ENCODE results near the gene PRCC. TPM values are rescaled to one million over a fixed set of nuclear protein-coding genes. Genes with fewer than 3 reads are reported as not detected.

The PRCC gene
- total and polyA plus RNA-seq, 2 of the 8 experiments (the other 6 are each of a cell fraction or from before 2014, with no cell fraction given) = 95.2 to 115 TPM

DNA sequence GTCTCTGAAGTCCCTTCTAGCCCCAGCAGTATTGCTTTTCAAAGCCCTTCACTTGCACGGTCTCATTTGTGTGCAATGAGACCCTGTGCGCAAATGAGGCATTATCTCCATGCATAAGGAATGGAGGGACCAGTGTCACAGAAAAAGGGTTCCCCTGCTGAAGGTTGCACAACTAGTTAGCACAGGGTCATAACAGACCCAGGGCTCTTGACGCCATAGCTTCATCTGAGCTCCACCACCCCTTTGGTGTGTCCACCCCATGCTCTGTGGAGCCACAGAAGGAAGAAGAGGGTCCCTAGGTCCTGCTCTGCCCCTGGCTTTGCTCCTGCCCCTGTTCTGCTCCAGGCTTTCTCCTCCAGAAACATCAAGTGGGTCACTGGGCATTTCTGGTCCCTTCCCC, 36.7 kb downstream of the PRCC start:
- Histone ChIP-seq H2BK15ac (ENCODE audit: low read length) (no peak overlapping the region), H2BK120ac (replicated peaks; ENCODE audit: low read depth, low read length) (no peak overlapping the region), H3K14ac (ENCODE audit: insufficient read length) (no peak overlapping the region), H3K9me3 (ENCODE audit: insufficient read depth in 2 of 2, low read depth in 1 of 2, low read length in 1 of 2) (no peaks in the 10 kb centered on the region), H2BK5ac (ENCODE audit: low read depth, low read length) (no peak overlapping the region), H3K27ac (ENCODE audit: low read depth, low read length) (no peak overlapping the region), H2AFZ (ENCODE audit: low read length) (no peak overlapping the region), H4K5ac (ENCODE audit: insufficient read length, low read depth, low read length) (no peak overlapping the region), H3K18ac (ENCODE audit: extremely low read depth, low read length) (no peak overlapping the region; the same call in 1 of the 2 replicates), H3K23me2 (ENCODE audit: low read depth, low read length) (no peaks in the 10 kb centered on the region), H2AK5ac (ENCODE audit: low read depth, low read length) (no peak overlapping the region), H3K4me1 (replicated peaks in 1 of 4; ENCODE audit: control insufficient read depth in 3 of 4, insufficient read depth in 4 of 4, low read length in 3 of 4) (no peaks in the 10 kb centered on the region; a peak in 1 of 7 replicates), H3K23ac (ENCODE audit: insufficient read length) (no peak overlapping the region), H4K8ac (ENCODE audit: extremely low read depth, insufficient read depth, low read length) (no peak overlapping the region), H3K4me2 (ENCODE audit: insufficient read depth in 1 of 2, low read depth in 2 of 2, low read length in 2 of 2) (no peak overlapping the region), H3K36me3 (ENCODE audit: control insufficient read depth in 2 of 4, insufficient read depth in 4 of 4, low read length in 3 of 4) (peaks cover 7 to 20% (median 15%) of the 10 kb centered on the region in 4 experiments; a peak in 6 of 8 replicates), H3K79me1 (ENCODE audit: low read depth, low read length) (no peaks in the 10 kb centered on the region), H4K20me1 (replicated peaks in 1 of 2; ENCODE audit: control insufficient read depth in 1 of 2, insufficient read depth in 2 of 2, low read length in 2 of 2) (no peaks in the 10 kb centered on the region), H2BK12ac (ENCODE audit: low read depth, low read length) (no peak overlapping the region), H4K91ac (replicated peaks; ENCODE audit: insufficient read length, low read length) (no peak overlapping the region), H2BK20ac (ENCODE audit: low read length) (no peak overlapping the region), H3K27me3 (replicated peaks in 1 of 4; ENCODE audit: control insufficient read depth in 3 of 4, extremely low read depth in 1 of 4, insufficient read depth in 3 of 4, low read length in 3 of 4) (peaks cover 0 to 2% (median 0%) of the 10 kb centered on the region in 4 experiments; a peak in 1 of 7 replicates), H3K4me3 (ENCODE audit: extremely low read depth in 1 of 4, insufficient read depth in 2 of 4, low read depth in 3 of 4, low read length in 4 of 4) (no peak overlapping the region), H3K79me2 (ENCODE audit: control insufficient read depth in 1 of 2, insufficient read depth in 2 of 2, low read length in 2 of 2) (no peaks in the 10 kb centered on the region), H3K4ac (replicated peaks; ENCODE audit: insufficient read length, low read depth, low read length) (no peak overlapping the region), H3K56ac (replicated peaks; ENCODE audit: insufficient read length, low read depth, low read length) (no peak overlapping the region), H3K9ac (replicated peaks in 1 of 4; ENCODE audit: extremely low read depth in 1 of 4, low read depth in 3 of 4, low read length in 3 of 4) (no peak overlapping the region)
- ChIA-PET CTCF (ENCODE audit: partially characterized antibody) (interaction anchor here (1.2 to 31.8 kb wide), 6 partner anchors 10 to 115 kb away, joined by 3 to 491 read pairs (median 17); partner anchors contain the start of gene PEAR1), POLR2A (ENCODE audit: partially characterized antibody) (interaction anchor here (1.6 kb wide), 2 partner anchors 9 to 12 kb away, joined by 4 to 5 read pairs; no protein-coding TSS in a partner anchor)
- no peak for FAIRE-seq
- no peak for DNase-seq (ENCODE audit: low read depth in 1 of 2, low spot score in 2 of 2)
- WGBS, 2 experiments (ENCODE audit: extremely low coverage in 1 of 2, insufficient coverage in 1 of 2, insufficient read length in 1 of 2, insufficient replicate concordance in 2 of 2, low coverage in 1 of 2, low lambda C conversion rate in 2 of 2, missing lambda C conversion rate in 1 of 2) = 65% methylated on average over 3 of the region's 3 CpGs; no CpG with 5 or more reads in 1 of the 2 experiments
- TF ChIP-seq ASH2L (IDR thresholded peaks at IDR 0.05; ENCODE audit: low read length) = no peak
- no peak for TF ChIP-seq GABPA (IDR thresholded peaks at IDR 0.05; ENCODE audit: borderline replicate concordance, insufficient read depth, low read length)
- TF ChIP-seq EP300 (IDR thresholded peaks at IDR 0.05; ENCODE audit: borderline replicate concordance in 1 of 2, low read depth in 2 of 2, low read length in 2 of 2) = no peak
- TF ChIP-seq SP1 (IDR thresholded peaks at IDR 0.05; ENCODE audit: low read depth, low read length) = no peak
- TF ChIP-seq RXRA (IDR thresholded peaks at IDR 0.05; ENCODE audit: insufficient read depth, low read depth, low read length) = no peak
- TF ChIP-seq, protein P1, sequence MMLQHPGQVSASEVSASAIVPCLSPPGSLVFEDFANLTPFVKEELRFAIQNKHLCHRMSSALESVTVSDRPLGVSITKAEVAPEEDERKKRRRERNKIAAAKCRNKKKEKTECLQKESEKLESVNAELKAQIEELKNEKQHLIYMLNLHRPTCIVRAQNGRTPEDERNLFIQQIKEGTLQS (IDR thresholded peaks at IDR 0.05; ENCODE audit: insufficient read depth, low read depth, low read length) = no peak
- no peak for TF ChIP-seq BCL11A (IDR thresholded peaks at IDR 0.05; ENCODE audit: low read depth in 2 of 2, low read length in 2 of 2)
- TF ChIP-seq, protein P2, sequence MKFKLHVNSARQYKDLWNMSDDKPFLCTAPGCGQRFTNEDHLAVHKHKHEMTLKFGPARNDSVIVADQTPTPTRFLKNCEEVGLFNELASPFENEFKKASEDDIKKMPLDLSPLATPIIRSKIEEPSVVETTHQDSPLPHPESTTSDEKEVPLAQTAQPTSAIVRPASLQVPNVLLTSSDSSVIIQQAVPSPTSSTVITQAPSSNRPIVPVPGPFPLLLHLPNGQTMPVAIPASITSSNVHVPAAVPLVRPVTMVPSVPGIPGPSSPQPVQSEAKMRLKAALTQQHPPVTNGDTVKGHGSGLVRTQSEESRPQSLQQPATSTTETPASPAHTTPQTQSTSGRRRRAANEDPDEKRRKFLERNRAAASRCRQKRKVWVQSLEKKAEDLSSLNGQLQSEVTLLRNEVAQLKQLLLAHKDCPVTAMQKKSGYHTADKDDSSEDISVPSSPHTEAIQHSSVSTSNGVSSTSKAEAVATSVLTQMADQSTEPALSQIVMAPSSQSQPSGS (IDR thresholded peaks at IDR 0.05; ENCODE audit: low read length) = no peak
- no peak for TF ChIP-seq JUN (IDR thresholded peaks at IDR 0.05; ENCODE audit: low read depth, low read length)
- no peak for TF ChIP-seq POLR2A (IDR thresholded peaks at IDR 0.05; ENCODE audit: control extremely low read depth in 1 of 2, low read depth in 2 of 2, low read length in 2 of 2)
- TF ChIP-seq RFX5 (IDR thresholded peaks at IDR 0.05; ENCODE audit: borderline replicate concordance, low read depth, low read length) = no peak
- TF ChIP-seq CBX5 (IDR thresholded peaks at IDR 0.05; ENCODE audit: low read depth, low read length) = no peak
